ENCODE measurements around the gene QSER1. TPM values are rescaled to one million over a fixed set of nuclear protein-coding genes. Genes with fewer than 3 reads are reported as not detected.

The QSER1 gene
- total and polyA plus RNA-seq, 2 donors (not counting 1 experiment from before 2014, with no cell fraction given) = 9.6 to 17.2 TPM

- Histone ChIP-seq H3K79me2 (ENCODE audit: control insufficient read depth, insufficient read depth, low read length) (peaks cover 8% of the 10 kb centered on the region), H3K4me1 (ENCODE audit: control insufficient read depth, extremely low read depth, insufficient read depth, low read length) (no peaks in the 10 kb centered on the region), H3K27me3 (ENCODE audit: control insufficient read depth, insufficient read depth, low read length) (no peaks in the 10 kb centered on the region), H3K9me3 (ENCODE audit: control insufficient read depth, insufficient read depth, low read depth, low read length) (no peaks in the 10 kb centered on the region), H3K4me2 (ENCODE audit: extremely low read depth, insufficient read depth, low read length) (no peak overlapping the region), H2AFZ (ENCODE audit: low read length) (no peak overlapping the region), H4K20me1 (ENCODE audit: control insufficient read depth, extremely low read depth, insufficient read depth, low read length) (no peaks in the 10 kb centered on the region), H3K27ac (ENCODE audit: insufficient read depth, low read length) (no peak overlapping the region), H3K36me3 (ENCODE audit: control insufficient read depth, insufficient read depth, low read length) (no peaks in the 10 kb centered on the region), H3K4me3 (replicated peaks in 1 of 4; ENCODE audit: control extremely low read depth in 1 of 4, insufficient read depth in 1 of 4, low read depth in 3 of 4, low read length in 4 of 4) (no peak overlapping the region), H3K9ac (ENCODE audit: insufficient read depth, low read length) (no peak overlapping the region)
- TF ChIP-seq CTCF (conservative IDR thresholded peaks at IDR 0.05 in 1 of 2, IDR thresholded peaks at IDR 0.05 in 1 of 2; ENCODE audit: low read depth in 1 of 2, low read length in 2 of 2) (no peak), EZH2 (IDR thresholded peaks at IDR 0.05; ENCODE audit: low read length, missing control alignments) (no peak)
- DNase-seq (ENCODE audit: low read depth in 2 of 2) = no peak
These were observed 24.4 kb downstream of the QSER1 start for GRCh38 chr11:32916994-32917393.

- Histone ChIP-seq H3K79me2 (ENCODE audit: control insufficient read depth, insufficient read depth, low read length) (peaks cover 6% of the 10 kb centered on the region), H4K20me1 (ENCODE audit: control insufficient read depth, extremely low read depth, insufficient read depth, low read length) (no peaks in the 10 kb centered on the region), H3K4me2 (ENCODE audit: extremely low read depth, insufficient read depth, low read length) (no peak overlapping the region)
These were observed 25.8 kb downstream of the QSER1 start for GRCh38 chr11:32918427-32918826.

GRCh38 chr11:32919338-32919737 is 26.7 kb downstream of the QSER1 start:
- Histone ChIP-seq H3K4me2 (ENCODE audit: extremely low read depth, insufficient read depth, low read length) (no peak overlapping the region), H3K4me1 (ENCODE audit: control insufficient read depth, extremely low read depth, insufficient read depth, low read length) (no peaks in the 10 kb centered on the region), H3K27ac (ENCODE audit: insufficient read depth, low read length) (no peak overlapping the region), H3K36me3 (ENCODE audit: control insufficient read depth, insufficient read depth, low read length) (no peaks in the 10 kb centered on the region), H4K20me1 (ENCODE audit: control insufficient read depth, extremely low read depth, insufficient read depth, low read length) (no peaks in the 10 kb centered on the region), H2AFZ (ENCODE audit: low read length) (no peak overlapping the region), H3K27me3 (ENCODE audit: control insufficient read depth, insufficient read depth, low read length) (no peaks in the 10 kb centered on the region), H3K79me2 (ENCODE audit: control insufficient read depth, insufficient read depth, low read length) (peaks cover 6% of the 10 kb centered on the region), H3K9me3 (ENCODE audit: control insufficient read depth, insufficient read depth, low read depth, low read length) (no peaks in the 10 kb centered on the region), H3K9ac (ENCODE audit: insufficient read depth, low read length) (no peak overlapping the region), H3K4me3 (replicated peaks in 1 of 4; ENCODE audit: control extremely low read depth in 1 of 4, insufficient read depth in 1 of 4, low read depth in 3 of 4, low read length in 4 of 4) (no peak overlapping the region)
- no peak for DNase-seq (ENCODE audit: low read depth in 2 of 2)
- TF ChIP-seq CTCF (conservative IDR thresholded peaks at IDR 0.05 in 1 of 2, IDR thresholded peaks at IDR 0.05 in 1 of 2; ENCODE audit: low read depth in 1 of 2, low read length in 2 of 2) (no peak), EZH2 (IDR thresholded peaks at IDR 0.05; ENCODE audit: low read length, missing control alignments) (no peak)

More at GRCh38 chr11:32918427-32918826, 25.8 kb downstream of the QSER1 start:
- no peaks in the 10 kb centered on the region for H3K36me3 ChIP-seq (ENCODE audit: control insufficient read depth, insufficient read depth, low read length)
- H2AFZ ChIP-seq (ENCODE audit: low read length) = no peak overlapping the region
- no peaks in the 10 kb centered on the region for H3K9me3 ChIP-seq (ENCODE audit: control insufficient read depth, insufficient read depth, low read depth, low read length)
- H3K27me3 ChIP-seq (ENCODE audit: control insufficient read depth, insufficient read depth, low read length) = no peaks in the 10 kb centered on the region
- H3K9ac ChIP-seq (ENCODE audit: insufficient read depth, low read length) = no peak overlapping the region
- no peaks in the 10 kb centered on the region for H3K4me1 ChIP-seq (ENCODE audit: control insufficient read depth, extremely low read depth, insufficient read depth, low read length)
- no peak overlapping the region for H3K4me3 ChIP-seq (replicated peaks in 1 of 4; ENCODE audit: control extremely low read depth in 1 of 4, insufficient read depth in 1 of 4, low read depth in 3 of 4, low read length in 4 of 4)
- H3K27ac ChIP-seq (ENCODE audit: insufficient read depth, low read length) = no peak overlapping the region
- TF ChIP-seq CTCF (conservative IDR thresholded peaks at IDR 0.05 in 1 of 2, IDR thresholded peaks at IDR 0.05 in 1 of 2; ENCODE audit: low read depth in 1 of 2, low read length in 2 of 2) (no peak), EZH2 (IDR thresholded peaks at IDR 0.05; ENCODE audit: low read length, missing control alignments) (no peak)
- peak in 1 of 2 donors; percentile 39 for DNase-seq (ENCODE audit: low read depth in 2 of 2)
